Karpas-422 (cell line): ENCODE results near the gene ASTL. TPM values are rescaled to one million over a fixed set of nuclear protein-coding genes. Genes with fewer than 3 reads are reported as not detected.
"Not testable (repeated sequence)": the region's sequence is repeated elsewhere in the genome, so short reads cannot be mapped to it uniquely, and the experiment has no call there.

Source experiments
- DNase-seq: peaks from one replicate; pipeline ENCODE4 v3.0.0-alpha.2; 2015
- H2AFZ ChIP-seq: fragments of 200-600 bp; sonication (generic); 2 replicates; pipeline ENCODE4 v1.6.1; 2014; ENCODE audit warnings: antibody characterized with exemption, low read length, mixed read lengths
- H3K27ac ChIP-seq: fragments of 200-600 bp; sonication (generic); 2 replicates; pipeline ENCODE4 v1.5.1; 2014; ENCODE audit warnings: mild to moderate bottlenecking, low read length, moderate library complexity
- H3K27me3 ChIP-seq: fragments of 200-600 bp; sonication (generic); 2 replicates; pipeline ENCODE4 v1.6.1; 2014; ENCODE audit warnings: low read length, mixed read lengths
- H3K36me3 ChIP-seq: fragments of 200-600 bp; sonication (generic); 2 replicates; pipeline ENCODE4 v1.6.1; 2014; ENCODE audit warnings: low read length, mixed read lengths; ENCODE audit not compliant: insufficient read depth
- H3K4me1 ChIP-seq: fragments of 200-600 bp; sonication (generic); 2 replicates; pipeline ENCODE4 v1.6.1; 2014; ENCODE audit warnings: mild to moderate bottlenecking, low read length, mixed read lengths
- H3K4me2 ChIP-seq: fragments of 200-600 bp; sonication (generic); 2 replicates; pipeline ENCODE4 v1.6.1; 2014; ENCODE audit warnings: low read length, low read depth, mild to moderate bottlenecking; ENCODE audit not compliant: poor library complexity, severe bottlenecking
- H3K4me3 ChIP-seq: fragments of 200-600 bp; sonication (generic); 2 replicates; pipeline ENCODE4 v1.5.1; 2014; ENCODE audit warnings: mild to moderate bottlenecking, antibody characterized with exemption, low read length, mixed read lengths
- H3K79me2 ChIP-seq: fragments of 200-600 bp; sonication (generic); 2 replicates; pipeline ENCODE4 v1.6.1; 2014; ENCODE audit warnings: mild to moderate bottlenecking, low read length, mixed read lengths
- H3K9ac ChIP-seq: fragments of 200-600 bp; sonication (generic); 2 replicates; pipeline ENCODE4 v1.6.0; 2014; ENCODE audit warnings: low read length
- H3K9me2 ChIP-seq: fragments of 200-600 bp; sonication (generic), shearing (Covaris generic); replicated peaks from 2 replicates; pipeline ENCODE4 v1.6.0; 2014; ENCODE audit warnings: mild to moderate bottlenecking, low read length, moderate library complexity; ENCODE audit not compliant: insufficient read depth
- H3K9me3 ChIP-seq: fragments of 300-700, 200-600 bp; sonication (generic); 2 replicates; pipeline ENCODE4 v1.6.1; 2014; ENCODE audit warnings: low read length, mixed read lengths
- H4K20me1 ChIP-seq: fragments of 200-600 bp; sonication (generic); 2 replicates; pipeline ENCODE4 v1.6.1; 2014; ENCODE audit warnings: mild to moderate bottlenecking, antibody characterized with exemption, low read length, low read depth; ENCODE audit not compliant: insufficient read depth
- total RNA-seq: library from RNA; depleted of rRNA; stranded (reverse); fragments of >200 nt; shearing (Covaris generic); gene quantifications from 2 replicates; pipeline ENCODE4 v1.2.3, GENCODE V29; 2014; ENCODE audit warnings: low replicate concordance

ASTL gene
- total RNA-seq, 1 experiment from 2014 or later: not detected

GRCh38 chr2:96142217-96143113 is 4.2 kb upstream of the ASTL start:
- Histone ChIP-seq H3K9me3 (no peaks in the 10 kb centered on the region), H3K4me1 (peaks cover 41% of the 10 kb centered on the region), H3K4me3 (peak overlapping the region; percentile 96; the same call in 1 of the 2 replicates), H3K27me3 (no peaks in the 10 kb centered on the region), H3K9ac (peak overlapping the region; percentile 96), H2AFZ (no peak overlapping the region), H3K27ac (no peak overlapping the region), H3K36me3 (peaks cover 19% of the 10 kb centered on the region), H4K20me1 (peaks cover 23% of the 10 kb centered on the region), H3K4me2 (peak overlapping the region; percentile 79), H3K79me2 (peaks cover 7% of the 10 kb centered on the region), H3K9me2 (no peaks in the 10 kb centered on the region)
- peak; percentile 91 for DNase-seq

- peaks cover 32% of the 10 kb centered on the region for H3K4me1 ChIP-seq
- H2AFZ ChIP-seq, DNase-seq, H3K27me3 ChIP-seq, H3K4me3 ChIP-seq, H3K9ac ChIP-seq, H3K9me2 ChIP-seq, H3K27ac ChIP-seq, H3K9me3 ChIP-seq, H3K79me2 ChIP-seq, H3K4me2 ChIP-seq: not testable (repeated sequence)
- peaks cover 19% of the 10 kb centered on the region for H3K36me3 ChIP-seq
- peaks cover 23% of the 10 kb centered on the region for H4K20me1 ChIP-seq
These were observed 3.3 kb upstream of the ASTL start for GRCh38 chr2:96141624-96141967.

GRCh38 chr2:96140941-96141623 is 2.8 kb upstream of the ASTL start:
- no peaks in the 10 kb centered on the region for H3K9me3 ChIP-seq
- H3K36me3 ChIP-seq: peaks cover 19% of the 10 kb centered on the region
- no peak overlapping the region for H2AFZ ChIP-seq
- no peaks in the 10 kb centered on the region for H3K9me2 ChIP-seq
- H3K27ac ChIP-seq: no peak overlapping the region
- H3K27me3 ChIP-seq: no peaks in the 10 kb centered on the region
- H3K9ac ChIP-seq: no peak overlapping the region
- DNase-seq: no peak
- H3K4me1 ChIP-seq: peaks cover 27% of the 10 kb centered on the region
- peaks cover 7% of the 10 kb centered on the region for H3K79me2 ChIP-seq
- H3K4me3 ChIP-seq: no peak overlapping the region
- H4K20me1 ChIP-seq: peaks cover 23% of the 10 kb centered on the region
- H3K4me2 ChIP-seq: no peak overlapping the region

- Histone ChIP-seq H3K79me2 (peaks cover 1% of the 10 kb centered on the region), H3K27me3 (no peaks in the 10 kb centered on the region), H3K4me2 (no peak overlapping the region), H3K9me2 (no peaks in the 10 kb centered on the region), H3K4me1 (peaks cover 20% of the 10 kb centered on the region), H2AFZ (no peak overlapping the region), H3K4me3 (no peak overlapping the region), H3K27ac (no peak overlapping the region), H3K9me3 (no peaks in the 10 kb centered on the region), H3K9ac (no peak overlapping the region), H3K36me3 (peaks cover 18% of the 10 kb centered on the region), H4K20me1 (peaks cover 19% of the 10 kb centered on the region)
- no peak for DNase-seq
These were observed 968 bp upstream of the ASTL start for GRCh38 chr2:96139181-96139758.

- H3K4me3 ChIP-seq: no peak overlapping the region
- peaks cover 2% of the 10 kb centered on the region for H3K4me1 ChIP-seq
- H3K79me2 ChIP-seq: no peaks in the 10 kb centered on the region
- H3K4me2 ChIP-seq: no peak overlapping the region
- peaks cover under 1% of the 10 kb centered on the region; the same call in 1 of the 2 replicates for H3K36me3 ChIP-seq
- no peaks in the 10 kb centered on the region for H3K9me3 ChIP-seq
- H3K9me2 ChIP-seq: no peaks in the 10 kb centered on the region
- no peak overlapping the region for H3K27ac ChIP-seq
- H4K20me1 ChIP-seq: 0 out of 2 replicates have a peak, but pooled peaks cover 1% of the 10 kb centered on the region
- H2AFZ ChIP-seq: no peak overlapping the region
- H3K9ac ChIP-seq: no peak overlapping the region
- DNase-seq: no peak
- H3K27me3 ChIP-seq: no peaks in the 10 kb centered on the region
These were observed 752 bp downstream of the ASTL start for GRCh38 chr2:96137321-96138178.

GRCh38 chr2:96136129-96136720 is 2.1 kb downstream of the ASTL start:
- DNase-seq: no peak
- Histone ChIP-seq H3K27ac (no peak overlapping the region), H2AFZ (no peak overlapping the region), H3K9me2 (no peaks in the 10 kb centered on the region), H3K79me2 (no peaks in the 10 kb centered on the region), H3K4me1 (no peaks in the 10 kb centered on the region), H3K9me3 (no peaks in the 10 kb centered on the region), H3K27me3 (no peaks in the 10 kb centered on the region), H3K4me2 (no peak overlapping the region), H3K4me3 (no peak overlapping the region), H3K36me3 (no peaks in the 10 kb centered on the region), H3K9ac (no peak overlapping the region), H4K20me1 (no peaks in the 10 kb centered on the region)

- no peaks in the 10 kb centered on the region for H3K9me3 ChIP-seq
- no peak overlapping the region for H3K27ac ChIP-seq
- DNase-seq: no peak
- no peak overlapping the region for H3K4me3 ChIP-seq
- H3K79me2 ChIP-seq: no peaks in the 10 kb centered on the region
- no peak overlapping the region for H3K4me2 ChIP-seq
- H3K9ac ChIP-seq: no peak overlapping the region
- no peaks in the 10 kb centered on the region for H3K4me1 ChIP-seq
- H4K20me1 ChIP-seq: no peaks in the 10 kb centered on the region
- H3K27me3 ChIP-seq: no peaks in the 10 kb centered on the region
- H3K9me2 ChIP-seq: no peaks in the 10 kb centered on the region
- H3K36me3 ChIP-seq: no peaks in the 10 kb centered on the region
- no peak overlapping the region for H2AFZ ChIP-seq
These were observed 2.7 kb downstream of the ASTL start for GRCh38 chr2:96135621-96136020.
